GM23338 (cell line): ENCODE measurements around the gene PTTG1IP. TPM values are rescaled to one million over a fixed set of nuclear protein-coding genes. Genes with fewer than 3 reads are reported as not detected.

ENCODE experiments used
- ATAC-seq: fragments of 200-7000 bp; cut with Tn5 transposase; 3 replicates; pipeline ENCODE4 v1.9.1; 2020
- DNase-seq: peaks from one replicate; pipeline ENCODE4 v3.0.0-alpha.2; 2015; ENCODE audit warnings: low spot score
- H2AFZ ChIP-seq: fragments of 200-600 bp; sonication (generic); 2 replicates; pipeline ENCODE4 v1.8.0; 2016; ENCODE audit warnings: antibody characterized with exemption, mild to moderate bottlenecking, moderate library complexity
- H3F3A ChIP-seq: fragments of 200-600 bp; sonication (generic); replicated peaks from 2 replicates; pipeline ENCODE4 v1.8.0; 2017; ENCODE audit warnings: antibody characterized with exemption, mixed run types, low read depth
- H3K27ac ChIP-seq: fragments of 200-600 bp; sonication (generic); 2 replicates; pipeline ENCODE4 v1.6.1; 2016; ENCODE audit warnings: low read depth
- H3K27me3 ChIP-seq: fragments of 200-600 bp; sonication (generic); 2 replicates; pipeline ENCODE4 v1.8.0; 2016; ENCODE audit warnings: mild to moderate bottlenecking, mixed run types, moderate library complexity; ENCODE audit not compliant: insufficient read depth
- H3K36me3 ChIP-seq: fragments of 200-600 bp; sonication (generic); 2 replicates; pipeline ENCODE4 v1.8.0; 2016; ENCODE audit warnings: mild to moderate bottlenecking; ENCODE audit not compliant: insufficient read depth
- H3K4me1 ChIP-seq: fragments of 200-600 bp; sonication (generic); 2 replicates; pipeline ENCODE4 v1.8.0; 2016; ENCODE audit warnings: mild to moderate bottlenecking, moderate library complexity; ENCODE audit not compliant: insufficient read depth
- H3K4me2 ChIP-seq: fragments of 200-600 bp; sonication (generic); 2 replicates; pipeline ENCODE4 v1.7.1; 2017; ENCODE audit warnings: mixed run types
- H3K4me3 ChIP-seq: fragments of 200-600 bp; sonication (generic); 2 replicates; pipeline ENCODE4 v1.6.1; 2016; ENCODE audit warnings: mixed run types
- H3K79me2 ChIP-seq: fragments of 200-600 bp; sonication (generic); replicated peaks from 2 replicates; pipeline ENCODE4 v1.8.0; 2017; ENCODE audit warnings: mild to moderate bottlenecking; ENCODE audit not compliant: insufficient read depth
- H3K9me2 ChIP-seq: fragments of 200-600 bp; sonication (generic); 2 replicates; pipeline ENCODE4 v1.8.0; 2017; ENCODE audit not compliant: insufficient read depth
- H4K20me1 ChIP-seq: fragments of 200-600 bp; sonication (generic); replicated peaks from 2 replicates; pipeline ENCODE4 v1.8.0; 2017; ENCODE audit warnings: mild to moderate bottlenecking; ENCODE audit not compliant: insufficient read depth
- H3K27ac Mint-ChIP-seq: 2 replicates; pipeline ENCODE4 v1.8.0; 2020; ENCODE audit warnings: inconsistent platforms, mild to moderate bottlenecking, moderate library complexity, mixed read lengths
- H3K27me3 Mint-ChIP-seq: 3 replicates; pipeline ENCODE4 v1.8.0; 2022; ENCODE audit warnings: low read depth, mild to moderate bottlenecking, moderate library complexity, mixed read lengths, inconsistent platforms; ENCODE audit not compliant: insufficient read depth, poor library complexity
- H3K36me3 Mint-ChIP-seq: 3 replicates; pipeline ENCODE4 v1.8.0; 2021; ENCODE audit warnings: low read depth, mild to moderate bottlenecking, inconsistent platforms, moderate library complexity, mixed read lengths
- H3K4me1 Mint-ChIP-seq: 3 replicates; pipeline ENCODE4 v1.8.0; 2020; ENCODE audit warnings: mild to moderate bottlenecking, inconsistent platforms, mixed read lengths
- H3K4me3 Mint-ChIP-seq: 3 replicates; pipeline ENCODE4 v1.8.0; 2021; ENCODE audit warnings: moderate library complexity, mild to moderate bottlenecking, inconsistent platforms, mixed read lengths
- H3K9me3 Mint-ChIP-seq: 3 replicates; pipeline ENCODE4 v1.8.0; 2020; ENCODE audit warnings: moderate library complexity, mild to moderate bottlenecking, inconsistent platforms, mixed read lengths
- CREB1 ChIP-seq: fragments of 250-450 bp; sonication (Bioruptor Pico); IDR thresholded peaks from 2 replicates; pipeline ENCODE4 v1.5.0; 2020; ENCODE audit warnings: low read depth, mild to moderate bottlenecking, moderate library complexity
- EZH2 ChIP-seq: fragments of 200-600 bp; sonication (generic); IDR thresholded peaks from one replicate; pipeline ENCODE4 v1.8.0; 2017; ENCODE audit warnings: antibody characterized with exemption, mild to moderate bottlenecking, low read depth; ENCODE audit not compliant: unreplicated experiment
- EZH2phosphoT487 ChIP-seq: fragments of 200-600 bp; sonication (generic); IDR thresholded peaks from one replicate; pipeline ENCODE4 v1.8.1; 2018; ENCODE audit warnings: antibody characterized with exemption; ENCODE audit not compliant: unreplicated experiment
- JUNB ChIP-seq: IDR thresholded peaks from one replicate; pipeline ENCODE4 v1.6.1; 2016; ENCODE audit warnings: antibody characterized with exemption; ENCODE audit not compliant: unreplicated experiment
- NANOG ChIP-seq: IDR thresholded peaks from 2 replicates; pipeline ENCODE4 v1.6.1; 2016; ENCODE audit warnings: antibody characterized with exemption, borderline replicate concordance
- POLR2AphosphoS5 ChIP-seq: IDR thresholded peaks from 2 replicates; pipeline ENCODE4 v1.6.1; 2016; ENCODE audit warnings: antibody characterized with exemption, low read depth
- STAT1 ChIP-seq: IDR thresholded peaks from one replicate; pipeline ENCODE4 v1.6.1; 2016; ENCODE audit warnings: antibody characterized with exemption; ENCODE audit not compliant: unreplicated experiment
- ZNF114 ChIP-seq: fragments of 250-450 bp; sonication (Bioruptor Pico); IDR thresholded peaks from 2 replicates; pipeline ENCODE4 v1.5.0; 2020; ENCODE audit warnings: mild to moderate bottlenecking, moderate library complexity
- ZNF331 ChIP-seq: fragments of 250-450 bp; sonication (Bioruptor Pico); IDR thresholded peaks from 2 replicates; pipeline ENCODE4 v1.5.0; 2020; ENCODE audit warnings: low read depth, mild to moderate bottlenecking, moderate library complexity
- polyA plus RNA-seq: library from polyadenylated mRNA; unstranded; fragments of >200 nt; fragmentation: Nextera tagmentation; extraction: Ambion mirVana; gene quantifications from 2 replicates; pipeline ENCODE4 v1.2.1, GENCODE V29; 2016
- total RNA-seq: library from RNA; depleted of rRNA; stranded (reverse); fragments of >200 nt; shearing (Covaris generic); gene quantifications from 2 replicates; pipeline ENCODE4 v1.2.3, GENCODE V29; 2014
- TF ChIP-seq, protein P1 (sequence below): IDR thresholded peaks from one replicate; pipeline ENCODE4 v1.6.1; 2018; ENCODE audit warnings: antibody characterized with exemption; ENCODE audit not compliant: unreplicated experiment
- TF ChIP-seq, protein P2 (sequence below): IDR thresholded peaks from 2 replicates; pipeline ENCODE4 v1.6.1; 2016; ENCODE audit warnings: antibody characterized with exemption
- TF ChIP-seq, protein P3 (sequence below), 2 experiments: fragments of 200-600 bp in 1 of 2; sonication (generic) in 1 of 2; conservative IDR thresholded peaks; 2 replicates each; pipeline versions ENCODE4 v1.5.1 to v1.6.1; 2016 to 2017; ENCODE audit warnings: antibody characterized with exemption in 2 of 2, low read depth in 2 of 2, mild to moderate bottlenecking in 2 of 2, moderate library complexity in 1 of 2
- TF ChIP-seq, protein P4 (sequence below): fragments of 250-450 bp; sonication (Bioruptor Pico); IDR thresholded peaks from 2 replicates; pipeline ENCODE4 v1.5.0; 2020; ENCODE audit warnings: mild to moderate bottlenecking, moderate library complexity

The PTTG1IP gene
- total and polyA plus RNA-seq, 2 experiments from 2014 or later, result 99.9 to 172 TPM

DNA sequence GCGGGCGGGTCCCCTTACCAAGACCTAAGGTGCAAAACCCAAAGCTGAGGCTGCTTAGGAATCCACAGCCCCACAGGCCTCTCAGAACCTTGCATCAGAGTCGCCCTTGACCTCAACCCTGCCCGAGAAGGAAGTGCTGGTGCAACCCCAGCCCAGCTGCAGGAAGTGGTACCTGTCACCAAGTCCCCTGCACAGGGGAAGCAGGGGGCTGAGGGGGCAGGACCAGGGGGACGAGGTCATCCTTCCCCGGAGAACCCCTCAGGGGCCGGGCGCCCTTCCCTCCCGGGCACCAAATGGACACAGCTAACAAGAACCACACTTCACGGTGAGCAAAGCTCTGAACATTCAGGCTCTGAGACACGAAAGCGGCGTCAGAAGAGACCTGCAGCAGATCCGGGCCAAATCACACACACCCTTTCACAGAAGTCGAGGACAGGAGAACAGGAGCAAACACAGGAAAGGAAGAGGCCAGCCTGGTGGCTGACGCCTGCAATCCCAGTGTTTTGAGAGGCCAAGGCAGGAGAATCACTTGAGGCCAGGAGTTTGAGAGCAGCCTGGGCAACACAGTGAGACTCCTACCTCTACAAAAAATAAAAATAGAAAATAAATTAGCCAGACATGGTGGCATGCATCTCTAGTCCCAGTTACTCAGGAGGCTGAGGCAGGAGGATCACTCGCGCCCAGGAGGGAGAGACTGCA, 40.8 kb upstream of the PTTG1IP start:
- Mint-ChIP-seq H3K27ac (no peak overlapping the region), H3K27me3 (peaks cover 43% of the 10 kb centered on the region)

More for the DNA sequence above, 40.8 kb upstream of the PTTG1IP start:
- Mint-ChIP-seq H3K4me1 (no peaks in the 10 kb centered on the region; the same call in 1 of the 3 replicates), H3K36me3 (no peaks in the 10 kb centered on the region), H3K9me3 (no peaks in the 10 kb centered on the region; the same call in 2 of the 3 replicates), H3K4me3 (no peak overlapping the region)
- Histone ChIP-seq H3K9me2 (no peaks in the 10 kb centered on the region), H3K4me1 (no peaks in the 10 kb centered on the region), H3K27ac (no peak overlapping the region), H3K36me3 (no peaks in the 10 kb centered on the region), H3K27me3 (peaks cover 23% of the 10 kb centered on the region), H4K20me1 (no peaks in the 10 kb centered on the region), H3K4me2 (no peak overlapping the region), H2AFZ (no peak overlapping the region), H3K4me3 (no peak overlapping the region), H3K79me2 (no peaks in the 10 kb centered on the region), H3F3A (no peaks in the 10 kb centered on the region)
- TF ChIP-seq ZNF331 (CRISPR knock-in tag) (no peak), EZH2phosphoT487 (no peak), ZNF114 (CRISPR knock-in tag) (no peak), CREB1 (no peak), JUNB (no peak), POLR2AphosphoS5 (no peak), NANOG (no peak), EZH2 (no peak), STAT1 (no peak)
- TF ChIP-seq, protein P1, sequence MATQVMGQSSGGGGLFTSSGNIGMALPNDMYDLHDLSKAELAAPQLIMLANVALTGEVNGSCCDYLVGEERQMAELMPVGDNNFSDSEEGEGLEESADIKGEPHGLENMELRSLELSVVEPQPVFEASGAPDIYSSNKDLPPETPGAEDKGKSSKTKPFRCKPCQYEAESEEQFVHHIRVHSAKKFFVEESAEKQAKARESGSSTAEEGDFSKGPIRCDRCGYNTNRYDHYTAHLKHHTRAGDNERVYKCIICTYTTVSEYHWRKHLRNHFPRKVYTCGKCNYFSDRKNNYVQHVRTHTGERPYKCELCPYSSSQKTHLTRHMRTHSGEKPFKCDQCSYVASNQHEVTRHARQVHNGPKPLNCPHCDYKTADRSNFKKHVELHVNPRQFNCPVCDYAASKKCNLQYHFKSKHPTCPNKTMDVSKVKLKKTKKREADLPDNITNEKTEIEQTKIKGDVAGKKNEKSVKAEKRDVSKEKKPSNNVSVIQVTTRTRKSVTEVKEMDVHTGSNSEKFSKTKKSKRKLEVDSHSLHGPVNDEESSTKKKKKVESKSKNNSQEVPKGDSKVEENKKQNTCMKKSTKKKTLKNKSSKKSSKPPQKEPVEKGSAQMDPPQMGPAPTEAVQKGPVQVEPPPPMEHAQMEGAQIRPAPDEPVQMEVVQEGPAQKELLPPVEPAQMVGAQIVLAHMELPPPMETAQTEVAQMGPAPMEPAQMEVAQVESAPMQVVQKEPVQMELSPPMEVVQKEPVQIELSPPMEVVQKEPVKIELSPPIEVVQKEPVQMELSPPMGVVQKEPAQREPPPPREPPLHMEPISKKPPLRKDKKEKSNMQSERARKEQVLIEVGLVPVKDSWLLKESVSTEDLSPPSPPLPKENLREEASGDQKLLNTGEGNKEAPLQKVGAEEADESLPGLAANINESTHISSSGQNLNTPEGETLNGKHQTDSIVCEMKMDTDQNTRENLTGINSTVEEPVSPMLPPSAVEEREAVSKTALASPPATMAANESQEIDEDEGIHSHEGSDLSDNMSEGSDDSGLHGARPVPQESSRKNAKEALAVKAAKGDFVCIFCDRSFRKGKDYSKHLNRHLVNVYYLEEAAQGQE, result no peak
- TF ChIP-seq, protein P2, sequence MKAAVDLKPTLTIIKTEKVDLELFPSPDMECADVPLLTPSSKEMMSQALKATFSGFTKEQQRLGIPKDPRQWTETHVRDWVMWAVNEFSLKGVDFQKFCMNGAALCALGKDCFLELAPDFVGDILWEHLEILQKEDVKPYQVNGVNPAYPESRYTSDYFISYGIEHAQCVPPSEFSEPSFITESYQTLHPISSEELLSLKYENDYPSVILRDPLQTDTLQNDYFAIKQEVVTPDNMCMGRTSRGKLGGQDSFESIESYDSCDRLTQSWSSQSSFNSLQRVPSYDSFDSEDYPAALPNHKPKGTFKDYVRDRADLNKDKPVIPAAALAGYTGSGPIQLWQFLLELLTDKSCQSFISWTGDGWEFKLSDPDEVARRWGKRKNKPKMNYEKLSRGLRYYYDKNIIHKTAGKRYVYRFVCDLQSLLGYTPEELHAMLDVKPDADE, result no peak
- TF ChIP-seq, protein P3, sequence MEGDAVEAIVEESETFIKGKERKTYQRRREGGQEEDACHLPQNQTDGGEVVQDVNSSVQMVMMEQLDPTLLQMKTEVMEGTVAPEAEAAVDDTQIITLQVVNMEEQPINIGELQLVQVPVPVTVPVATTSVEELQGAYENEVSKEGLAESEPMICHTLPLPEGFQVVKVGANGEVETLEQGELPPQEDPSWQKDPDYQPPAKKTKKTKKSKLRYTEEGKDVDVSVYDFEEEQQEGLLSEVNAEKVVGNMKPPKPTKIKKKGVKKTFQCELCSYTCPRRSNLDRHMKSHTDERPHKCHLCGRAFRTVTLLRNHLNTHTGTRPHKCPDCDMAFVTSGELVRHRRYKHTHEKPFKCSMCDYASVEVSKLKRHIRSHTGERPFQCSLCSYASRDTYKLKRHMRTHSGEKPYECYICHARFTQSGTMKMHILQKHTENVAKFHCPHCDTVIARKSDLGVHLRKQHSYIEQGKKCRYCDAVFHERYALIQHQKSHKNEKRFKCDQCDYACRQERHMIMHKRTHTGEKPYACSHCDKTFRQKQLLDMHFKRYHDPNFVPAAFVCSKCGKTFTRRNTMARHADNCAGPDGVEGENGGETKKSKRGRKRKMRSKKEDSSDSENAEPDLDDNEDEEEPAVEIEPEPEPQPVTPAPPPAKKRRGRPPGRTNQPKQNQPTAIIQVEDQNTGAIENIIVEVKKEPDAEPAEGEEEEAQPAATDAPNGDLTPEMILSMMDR (conservative IDR thresholded peaks at IDR 0.05; ENCODE audit: low read depth in 2 of 2), result no peak
- TF ChIP-seq, protein P4, sequence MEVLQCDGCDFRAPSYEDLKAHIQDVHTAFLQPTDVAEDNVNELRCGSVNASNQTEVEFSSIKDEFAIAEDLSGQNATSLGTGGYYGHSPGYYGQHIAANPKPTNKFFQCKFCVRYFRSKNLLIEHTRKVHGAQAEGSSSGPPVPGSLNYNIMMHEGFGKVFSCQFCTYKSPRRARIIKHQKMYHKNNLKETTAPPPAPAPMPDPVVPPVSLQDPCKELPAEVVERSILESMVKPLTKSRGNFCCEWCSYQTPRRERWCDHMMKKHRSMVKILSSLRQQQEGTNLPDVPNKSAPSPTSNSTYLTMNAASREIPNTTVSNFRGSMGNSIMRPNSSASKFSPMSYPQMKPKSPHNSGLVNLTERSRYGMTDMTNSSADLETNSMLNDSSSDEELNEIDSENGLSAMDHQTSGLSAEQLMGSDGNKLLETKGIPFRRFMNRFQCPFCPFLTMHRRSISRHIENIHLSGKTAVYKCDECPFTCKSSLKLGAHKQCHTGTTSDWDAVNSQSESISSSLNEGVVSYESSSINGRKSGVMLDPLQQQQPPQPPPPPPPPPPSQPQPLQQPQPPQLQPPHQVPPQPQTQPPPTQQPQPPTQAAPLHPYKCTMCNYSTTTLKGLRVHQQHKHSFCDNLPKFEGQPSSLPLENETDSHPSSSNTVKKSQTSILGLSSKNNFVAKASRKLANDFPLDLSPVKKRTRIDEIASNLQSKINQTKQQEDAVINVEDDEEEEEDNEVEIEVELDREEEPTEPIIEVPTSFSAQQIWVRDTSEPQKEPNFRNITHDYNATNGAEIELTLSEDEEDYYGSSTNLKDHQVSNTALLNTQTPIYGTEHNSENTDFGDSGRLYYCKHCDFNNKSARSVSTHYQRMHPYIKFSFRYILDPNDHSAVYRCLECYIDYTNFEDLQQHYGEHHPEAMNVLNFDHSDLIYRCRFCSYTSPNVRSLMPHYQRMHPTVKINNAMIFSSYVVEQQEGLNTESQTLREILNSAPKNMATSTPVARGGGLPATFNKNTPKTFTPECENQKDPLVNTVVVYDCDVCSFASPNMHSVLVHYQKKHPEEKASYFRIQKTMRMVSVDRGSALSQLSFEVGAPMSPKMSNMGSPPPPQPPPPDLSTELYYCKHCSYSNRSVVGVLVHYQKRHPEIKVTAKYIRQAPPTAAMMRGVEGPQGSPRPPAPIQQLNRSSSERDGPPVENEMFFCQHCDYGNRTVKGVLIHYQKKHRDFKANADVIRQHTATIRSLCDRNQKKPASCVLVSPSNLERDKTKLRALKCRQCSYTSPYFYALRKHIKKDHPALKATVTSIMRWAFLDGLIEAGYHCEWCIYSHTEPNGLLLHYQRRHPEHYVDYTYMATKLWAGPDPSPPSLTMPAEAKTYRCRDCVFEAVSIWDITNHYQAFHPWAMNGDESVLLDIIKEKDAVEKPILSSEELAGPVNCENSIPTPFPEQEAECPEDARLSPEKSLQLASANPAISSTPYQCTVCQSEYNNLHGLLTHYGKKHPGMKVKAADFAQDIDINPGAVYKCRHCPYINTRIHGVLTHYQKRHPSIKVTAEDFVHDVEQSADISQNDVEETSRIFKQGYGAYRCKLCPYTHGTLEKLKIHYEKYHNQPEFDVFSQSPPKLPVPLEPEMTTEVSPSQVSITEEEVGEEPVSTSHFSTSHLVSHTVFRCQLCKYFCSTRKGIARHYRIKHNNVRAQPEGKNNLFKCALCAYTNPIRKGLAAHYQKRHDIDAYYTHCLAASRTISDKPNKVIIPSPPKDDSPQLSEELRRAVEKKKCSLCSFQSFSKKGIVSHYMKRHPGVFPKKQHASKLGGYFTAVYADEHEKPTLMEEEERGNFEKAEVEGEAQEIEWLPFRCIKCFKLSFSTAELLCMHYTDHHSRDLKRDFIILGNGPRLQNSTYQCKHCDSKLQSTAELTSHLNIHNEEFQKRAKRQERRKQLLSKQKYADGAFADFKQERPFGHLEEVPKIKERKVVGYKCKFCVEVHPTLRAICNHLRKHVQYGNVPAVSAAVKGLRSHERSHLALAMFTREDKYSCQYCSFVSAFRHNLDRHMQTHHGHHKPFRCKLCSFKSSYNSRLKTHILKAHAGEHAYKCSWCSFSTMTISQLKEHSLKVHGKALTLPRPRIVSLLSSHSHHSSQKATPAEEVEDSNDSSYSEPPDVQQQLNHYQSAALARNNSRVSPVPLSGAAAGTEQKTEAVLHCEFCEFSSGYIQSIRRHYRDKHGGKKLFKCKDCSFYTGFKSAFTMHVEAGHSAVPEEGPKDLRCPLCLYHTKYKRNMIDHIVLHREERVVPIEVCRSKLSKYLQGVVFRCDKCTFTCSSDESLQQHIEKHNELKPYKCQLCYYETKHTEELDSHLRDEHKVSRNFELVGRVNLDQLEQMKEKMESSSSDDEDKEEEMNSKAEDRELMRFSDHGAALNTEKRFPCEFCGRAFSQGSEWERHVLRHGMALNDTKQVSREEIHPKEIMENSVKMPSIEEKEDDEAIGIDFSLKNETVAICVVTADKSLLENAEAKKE (CRISPR knock-in tag), result no peak
- no peak for ATAC-seq
- no peak for DNase-seq
